GM10266 (cell line): ENCODE results near the gene ASCC3.

Experiments used
- DNase-seq: peaks from one replicate; pipeline ENCODE4 v3.0.0; 2012; ENCODE audit errors: extremely low spot score
- CTCF ChIP-seq: IDR thresholded peaks from 2 replicates; pipeline ENCODE4 v1.5.1; 2012; ENCODE audit warnings: mild to moderate bottlenecking, low read depth; ENCODE audit not compliant: control insufficient read depth, insufficient read depth; ENCODE audit errors: missing control alignments

The ASCC3 gene

GRCh38 chr6:100701728-100702127 is 179.4 kb downstream of the ASCC3 start:
- no peak for DNase-seq
- TF ChIP-seq CTCF = no peak

- no peak for TF ChIP-seq CTCF
- DNase-seq = no peak
Measured at GRCh38 chr6:100700009-100700408, 181.1 kb downstream of the ASCC3 start.

- no peak for TF ChIP-seq CTCF
- no peak for DNase-seq
Measured at GRCh38 chr6:100695445-100695844, 185.7 kb downstream of the ASCC3 start.

GRCh38 chr6:100693249-100693927 is 187.7 kb downstream of the ASCC3 start:
- no peak for TF ChIP-seq CTCF

GRCh38 chr6:100691972-100692371 is 189.2 kb downstream of the ASCC3 start:
- no peak for TF ChIP-seq CTCF
- no peak for DNase-seq

More at GRCh38 chr6:100693249-100693927, 187.7 kb downstream of the ASCC3 start:
- DNase-seq = no peak

- no peak for TF ChIP-seq CTCF
- no peak for DNase-seq
Measured at GRCh38 chr6:100686216-100686615, 194.9 kb downstream of the ASCC3 start.

- no peak for DNase-seq
- no peak for TF ChIP-seq CTCF
Measured at GRCh38 chr6:100685747-100686146, 195.4 kb downstream of the ASCC3 start.
